DMS153 treated with DMSO at 0.1 percent for 48 hours (cell line): ENCODE results near the gene DHX34.
"Not testable (repeated sequence)": the region's sequence is repeated elsewhere in the genome, so short reads cannot be mapped to it uniquely, and the experiment has no call there.

Source experiments
- DNase-seq: peaks from one replicate; lab custom pipeline; 2025; ENCODE audit not compliant: unreplicated experiment; lab: John Stamatoyannopoulos, UW

The DHX34 gene

GRCh38 chr19:47387623-47388022 lies 38.5 kb downstream of the DHX34 start:
- DNase-seq = not testable (repeated sequence)

- not testable (repeated sequence) for DNase-seq
Measured at GRCh38 chr19:47388721-47389120, 39.6 kb downstream of the DHX34 start.

GRCh38 chr19:47389150-47389556 lies 40.0 kb downstream of the DHX34 start:
- no peak for DNase-seq

GRCh38 chr19:47390533-47391488 lies 41.7 kb downstream of the DHX34 start:
- DNase-seq = no peak

- peak; percentile 32 for DNase-seq
Measured at GRCh38 chr19:47391510-47392223, 42.6 kb downstream of the DHX34 start.

- no peak for DNase-seq
Measured at GRCh38 chr19:47398707-47399597, 49.8 kb downstream of the DHX34 start.

GRCh38 chr19:47402504-47402903 lies 53.4 kb downstream of the DHX34 start:
- DNase-seq = no peak

- DNase-seq = no peak
Measured at GRCh38 chr19:47404334-47405196, 55.5 kb downstream of the DHX34 start.

GRCh38 chr19:47405197-47405550 lies 56.1 kb downstream of the DHX34 start:
- DNase-seq = no peak

- no peak for DNase-seq
Measured at GRCh38 chr19:47405854-47406417, 56.8 kb downstream of the DHX34 start.

GRCh38 chr19:47406711-47407416 lies 57.7 kb downstream of the DHX34 start:
- no peak for DNase-seq

GRCh38 chr19:47407417-47407774 lies 58.3 kb downstream of the DHX34 start:
- no peak for DNase-seq

GRCh38 chr19:47408156-47408938 lies 59.2 kb downstream of the DHX34 start:
- DNase-seq = no peak

- DNase-seq = no peak
Measured at GRCh38 chr19:47411101-47411500, 62.0 kb downstream of the DHX34 start.

- DNase-seq = not testable (repeated sequence)
Measured at GRCh38 chr19:47411696-47412095, 62.6 kb downstream of the DHX34 start.

GRCh38 chr19:47413941-47414340 lies 64.8 kb downstream of the DHX34 start:
- DNase-seq = no peak

GRCh38 chr19:47414469-47414868 lies 65.4 kb downstream of the DHX34 start:
- DNase-seq = no peak

GRCh38 chr19:47415953-47416642 lies 67.0 kb downstream of the DHX34 start:
- no peak for DNase-seq
